ENCODE measurements around the gene TMEM147. TPM values are rescaled to one million over a fixed set of nuclear protein-coding genes. Genes with fewer than 3 reads are reported as not detected.

Gene TMEM147
- total RNA-seq, 1 donor from 2014 or later: 69.3 TPM

- no peaks in the 10 kb centered on the region for H3K79me2 ChIP-seq (ENCODE audit: insufficient read depth, low read length)
- peaks cover 18% of the 10 kb centered on the region for H4K20me1 ChIP-seq (ENCODE audit: insufficient read depth, low read length)
- Mint-ChIP-seq H3K4me3 (ENCODE audit: unreplicated experiment) (no peak overlapping the region), H3K27ac (ENCODE audit: unreplicated experiment) (no peak overlapping the region), H3K4me1 (ENCODE audit: low read depth, unreplicated experiment) (no peaks in the 10 kb centered on the region), H3K27me3 (ENCODE audit: low read depth, unreplicated experiment) (peaks cover 42% of the 10 kb centered on the region), H3K36me3 (ENCODE audit: low read depth, unreplicated experiment) (peaks cover 12% of the 10 kb centered on the region), H3K9me3 (ENCODE audit: unreplicated experiment) (no peaks in the 10 kb centered on the region)
- no peak overlapping the region for H3K4me2 ChIP-seq (ENCODE audit: low read length)
- no peak overlapping the region for H3K27ac ChIP-seq (ENCODE audit: low read depth, low read length)
- TF ChIP-seq EZH2 (IDR thresholded peaks at IDR 0.05; ENCODE audit: insufficient read depth, low read length) (no peak), CTCF (IDR thresholded peaks at IDR 0.05; ENCODE audit: insufficient read depth, low read depth, low read length) (no peak)
- DNase-seq (ENCODE audit: low read depth) (no peak), FAIRE-seq (no peak)
- H2AFZ ChIP-seq (ENCODE audit: low read depth, low read length): no peak overlapping the region
- H3K4me1 ChIP-seq (ENCODE audit: insufficient read depth, low read length): peaks cover under 1% of the 10 kb centered on the region
- no peaks in the 10 kb centered on the region for H3K27me3 ChIP-seq (ENCODE audit: insufficient read depth, low read length)
- H3K36me3 ChIP-seq (ENCODE audit: insufficient read depth, low read length): no peaks in the 10 kb centered on the region
- no peak overlapping the region for H3K4me3 ChIP-seq (ENCODE audit: insufficient read depth, low read depth, low read length)
- H3K9me3 ChIP-seq (ENCODE audit: insufficient read depth, low read depth, low read length): no peaks in the 10 kb centered on the region
- H3K9ac ChIP-seq (ENCODE audit: low read length): no peak overlapping the region
Observed at GRCh38 chr19:35552534-35553384, 7.3 kb downstream of the TMEM147 start.

GRCh38 chr19:35553385-35554000 is 8.1 kb downstream of the TMEM147 start:
- H4K20me1 ChIP-seq (ENCODE audit: insufficient read depth, low read length): peaks cover 17% of the 10 kb centered on the region
- H3K27ac Mint-ChIP-seq (ENCODE audit: unreplicated experiment): no peak overlapping the region
- no peak for DNase-seq (ENCODE audit: low read depth)
- H2AFZ ChIP-seq (ENCODE audit: low read depth, low read length): no peak overlapping the region
- no peaks in the 10 kb centered on the region for H3K79me2 ChIP-seq (ENCODE audit: insufficient read depth, low read length)
- H3K27me3 ChIP-seq (ENCODE audit: insufficient read depth, low read length): peaks cover 3% of the 10 kb centered on the region
- no peaks in the 10 kb centered on the region for H3K4me1 Mint-ChIP-seq (ENCODE audit: low read depth, unreplicated experiment)
- H3K36me3 Mint-ChIP-seq (ENCODE audit: low read depth, unreplicated experiment): peaks cover 10% of the 10 kb centered on the region
- peaks cover 2% of the 10 kb centered on the region for H3K4me1 ChIP-seq (ENCODE audit: insufficient read depth, low read length)
- H3K36me3 ChIP-seq (ENCODE audit: insufficient read depth, low read length): no peaks in the 10 kb centered on the region
- no peak overlapping the region for H3K27ac ChIP-seq (ENCODE audit: low read depth, low read length)
- no peak overlapping the region for H3K4me3 Mint-ChIP-seq (ENCODE audit: unreplicated experiment)
- no peak for FAIRE-seq
- H3K9me3 Mint-ChIP-seq (ENCODE audit: unreplicated experiment): no peaks in the 10 kb centered on the region
- H3K9ac ChIP-seq (ENCODE audit: low read length): no peak overlapping the region
- no peaks in the 10 kb centered on the region for H3K9me3 ChIP-seq (ENCODE audit: insufficient read depth, low read depth, low read length)
- no peak overlapping the region for H3K4me2 ChIP-seq (ENCODE audit: low read length)
- H3K27me3 Mint-ChIP-seq (ENCODE audit: low read depth, unreplicated experiment): peaks cover 42% of the 10 kb centered on the region
- H3K4me3 ChIP-seq (ENCODE audit: insufficient read depth, low read depth, low read length): no peak overlapping the region
- no peak for TF ChIP-seq CTCF (IDR thresholded peaks at IDR 0.05; ENCODE audit: insufficient read depth, low read depth, low read length)
- no peak for TF ChIP-seq EZH2 (IDR thresholded peaks at IDR 0.05; ENCODE audit: insufficient read depth, low read length)
